BLaER1 (cell line): ENCODE data around the gene COL5A2.

ENCODE experiments used
- H3K27ac ChIP-seq: shearing (Covaris generic); formaldehyde crosslinking; 2 replicates; pipeline ENCODE4 v1.8.1; 2022
- H3K27me3 ChIP-seq: shearing (Covaris generic); formaldehyde crosslinking; 2 replicates; pipeline ENCODE4 v1.8.1; 2022
- H3K36me3 ChIP-seq: shearing (Covaris generic); formaldehyde crosslinking; 2 replicates; pipeline ENCODE4 v1.8.1; 2022
- H3K4me1 ChIP-seq: shearing (Covaris generic); formaldehyde crosslinking; 2 replicates; pipeline ENCODE4 v1.8.1; 2022
- H3K4me2 ChIP-seq: shearing (Covaris generic); formaldehyde crosslinking; 2 replicates; pipeline ENCODE4 v1.8.1; 2022
- H3K4me3 ChIP-seq: shearing (Covaris generic); formaldehyde crosslinking; 2 replicates; pipeline ENCODE4 v1.8.1; 2022
- H3K9ac ChIP-seq: shearing (Covaris generic); formaldehyde crosslinking; 2 replicates; pipeline ENCODE4 v1.8.1; 2022
- H3K9me3 ChIP-seq: shearing (Covaris generic); formaldehyde crosslinking; 2 replicates; pipeline ENCODE4 v1.8.1; 2022
- H4K20me1 ChIP-seq: shearing (Covaris generic); formaldehyde crosslinking; 2 replicates; pipeline ENCODE4 v1.8.1; 2022
- Cebpa-rat ChIP-seq: shearing (Covaris generic); IDR thresholded peaks from 2 replicates; pipeline ENCODE4 v1.8.1; 2022

Gene COL5A2

DNA sequence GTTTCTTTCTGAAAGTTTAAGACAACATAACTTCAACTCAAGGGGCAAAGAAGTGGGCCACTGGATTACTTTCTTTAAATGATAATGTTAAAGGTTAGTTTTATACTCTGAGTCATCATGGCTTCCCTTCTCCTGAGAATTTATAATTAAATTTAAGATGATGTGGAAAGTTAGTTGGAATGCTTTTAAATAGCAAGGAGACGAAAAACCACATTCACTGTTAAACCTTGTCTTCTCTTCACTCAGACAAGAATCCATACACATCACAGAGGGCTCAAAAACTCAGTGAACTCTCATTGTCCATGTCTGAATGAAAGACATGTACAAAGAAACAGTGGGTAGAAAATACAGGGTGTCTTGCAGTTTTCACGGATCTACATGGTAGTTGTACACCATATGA lies 65.6 kb downstream of the COL5A2 start:
- H3K9me3 ChIP-seq: no peaks in the 10 kb centered on the region
- H3K4me1 ChIP-seq: no peaks in the 10 kb centered on the region
- H3K27me3 ChIP-seq: no peaks in the 10 kb centered on the region
- no peaks in the 10 kb centered on the region for H4K20me1 ChIP-seq
- H3K4me3 ChIP-seq: no peak overlapping the region
- no peak overlapping the region for H3K4me2 ChIP-seq
- no peak overlapping the region for H3K27ac ChIP-seq
- TF ChIP-seq Cebpa-rat: no peak
- no peak overlapping the region for H3K9ac ChIP-seq
- no peaks in the 10 kb centered on the region for H3K36me3 ChIP-seq

DNA sequence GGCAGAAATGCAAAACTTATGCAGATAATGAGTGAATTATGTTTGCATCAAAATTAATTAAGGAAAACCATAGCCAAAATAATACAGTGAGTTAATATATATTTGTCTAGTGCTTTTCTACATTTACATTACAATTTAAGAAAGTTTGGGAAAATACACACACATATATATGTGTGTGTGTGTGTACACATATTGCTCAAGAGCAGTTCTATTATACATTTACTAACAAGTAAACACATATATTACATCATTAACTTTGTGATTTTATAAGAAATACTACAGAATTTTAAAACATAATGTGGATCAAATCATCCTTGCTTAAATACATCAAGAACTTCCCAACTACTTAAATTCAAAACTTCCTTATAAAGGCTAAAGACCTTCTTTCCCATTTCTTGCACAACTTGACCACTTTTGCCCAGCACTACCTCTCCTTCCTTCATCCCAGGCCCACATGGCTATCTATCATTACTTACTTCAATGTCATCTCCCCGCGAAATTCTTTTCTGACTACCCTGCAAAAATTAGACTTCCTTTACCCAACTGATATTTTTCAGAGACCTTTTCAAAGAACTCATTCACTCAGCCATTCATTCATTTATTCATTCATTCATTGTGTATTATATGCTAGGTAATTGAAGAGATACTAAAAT lies 68.4 kb downstream of the COL5A2 start:
- Histone ChIP-seq H4K20me1 (no peaks in the 10 kb centered on the region), H3K36me3 (no peaks in the 10 kb centered on the region), H3K4me3 (no peak overlapping the region), H3K9ac (no peak overlapping the region), H3K27me3 (no peaks in the 10 kb centered on the region), H3K4me1 (no peaks in the 10 kb centered on the region), H3K27ac (no peak overlapping the region), H3K9me3 (no peaks in the 10 kb centered on the region), H3K4me2 (no peak overlapping the region)
- no peak for TF ChIP-seq Cebpa-rat

DNA sequence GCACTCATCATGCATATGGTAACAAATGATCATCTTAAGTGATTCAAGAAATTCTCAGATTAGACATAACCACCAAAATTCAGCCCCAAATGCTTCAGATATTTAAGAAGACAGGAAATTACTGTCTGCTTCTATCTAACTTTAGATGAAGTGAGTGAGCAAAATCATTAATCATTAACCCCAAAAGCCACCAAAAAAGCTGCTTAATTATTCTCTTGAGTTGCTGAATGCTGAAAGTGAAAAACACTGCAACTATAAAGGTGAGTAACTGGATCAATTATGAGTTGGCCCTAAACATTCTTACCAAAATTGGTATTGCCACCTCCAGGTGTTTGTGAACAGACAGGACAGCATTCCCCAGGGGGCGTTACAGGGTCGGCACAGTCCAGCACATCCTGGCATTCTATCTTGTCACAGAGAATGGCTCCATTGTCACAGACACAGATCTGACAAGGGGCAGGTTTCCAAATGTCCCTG lies 69.6 kb downstream of the COL5A2 start:
- no peak for TF ChIP-seq Cebpa-rat
- Histone ChIP-seq H3K27me3 (no peaks in the 10 kb centered on the region), H3K36me3 (no peaks in the 10 kb centered on the region), H3K9ac (no peak overlapping the region), H3K4me2 (no peak overlapping the region), H4K20me1 (no peaks in the 10 kb centered on the region), H3K9me3 (no peaks in the 10 kb centered on the region), H3K4me3 (no peak overlapping the region), H3K4me1 (no peaks in the 10 kb centered on the region), H3K27ac (no peak overlapping the region)

DNA sequence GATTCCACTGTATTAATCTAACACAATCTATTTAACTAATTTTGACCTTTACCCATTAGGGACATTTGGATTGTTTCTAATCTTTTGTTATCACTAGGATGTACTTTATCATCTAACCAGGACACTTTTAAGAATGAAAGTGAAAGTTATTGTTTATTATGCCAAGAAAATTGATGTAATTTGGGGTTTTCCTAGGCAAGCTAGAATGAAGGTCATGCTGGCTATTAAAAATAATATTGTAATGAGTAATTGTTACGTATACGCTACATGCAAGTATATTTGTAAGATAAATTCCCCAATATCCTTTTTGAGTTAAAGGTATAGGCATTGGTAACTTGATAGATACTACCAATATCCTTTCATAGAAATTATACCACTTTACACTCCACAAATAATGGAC lies 74.6 kb downstream of the COL5A2 start:
- TF ChIP-seq Cebpa-rat: no peak
- Histone ChIP-seq H3K27ac (no peak overlapping the region), H3K4me1 (no peaks in the 10 kb centered on the region), H3K4me3 (no peak overlapping the region), H3K9me3 (no peaks in the 10 kb centered on the region), H3K4me2 (no peak overlapping the region), H4K20me1 (no peaks in the 10 kb centered on the region), H3K9ac (no peak overlapping the region), H3K27me3 (no peaks in the 10 kb centered on the region), H3K36me3 (no peaks in the 10 kb centered on the region)

DNA sequence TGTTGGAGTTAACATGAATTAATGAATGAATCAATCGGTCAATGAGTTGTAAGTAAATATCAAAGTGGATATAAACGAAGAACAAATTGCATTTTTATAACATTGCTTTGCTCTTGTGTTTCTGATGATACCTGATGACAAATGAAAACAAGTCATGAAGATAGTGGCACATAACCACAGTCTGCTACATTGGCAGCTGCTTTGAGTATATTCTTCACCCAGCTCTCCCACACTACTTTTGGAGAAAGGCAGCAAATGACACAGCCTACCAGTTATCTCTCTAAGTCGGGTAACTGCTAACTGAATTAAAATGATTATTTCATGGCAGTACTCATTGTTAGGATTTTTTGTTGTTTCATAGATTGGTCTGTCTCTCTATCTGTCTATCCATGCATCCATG lies 76.8 kb downstream of the COL5A2 start:
- Histone ChIP-seq H3K9ac (no peak overlapping the region), H3K27ac (no peak overlapping the region), H3K27me3 (no peaks in the 10 kb centered on the region), H3K4me3 (no peak overlapping the region), H3K4me2 (no peak overlapping the region), H4K20me1 (no peaks in the 10 kb centered on the region), H3K9me3 (no peaks in the 10 kb centered on the region), H3K36me3 (no peaks in the 10 kb centered on the region), H3K4me1 (no peaks in the 10 kb centered on the region)
- TF ChIP-seq Cebpa-rat: no peak

DNA sequence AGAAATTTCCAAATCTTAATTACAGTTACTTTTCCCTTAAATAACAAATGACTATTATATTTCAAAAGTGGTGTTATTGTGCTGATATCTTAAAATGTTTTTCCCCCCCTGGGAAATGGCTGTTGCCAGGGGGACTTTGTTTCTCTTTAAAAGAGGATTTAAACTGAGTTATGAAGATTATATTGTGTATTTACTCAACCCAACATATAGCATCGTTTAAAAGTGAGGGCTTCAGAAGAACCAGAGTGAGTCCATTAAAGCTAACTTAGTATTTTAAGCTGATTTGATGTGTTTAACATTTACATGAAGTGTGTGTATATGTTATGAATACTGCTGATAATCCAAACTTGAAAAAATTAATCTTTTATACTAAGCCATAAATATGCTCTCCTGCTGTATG lies 81.6 kb downstream of the COL5A2 start:
- no peaks in the 10 kb centered on the region for H3K36me3 ChIP-seq
- H3K4me2 ChIP-seq: no peak overlapping the region
- no peak overlapping the region for H3K4me3 ChIP-seq
- TF ChIP-seq Cebpa-rat: no peak
- H3K27ac ChIP-seq: no peak overlapping the region
- H4K20me1 ChIP-seq: no peaks in the 10 kb centered on the region
- H3K4me1 ChIP-seq: no peaks in the 10 kb centered on the region
- H3K27me3 ChIP-seq: no peaks in the 10 kb centered on the region
- H3K9ac ChIP-seq: no peak overlapping the region
- no peaks in the 10 kb centered on the region for H3K9me3 ChIP-seq

DNA sequence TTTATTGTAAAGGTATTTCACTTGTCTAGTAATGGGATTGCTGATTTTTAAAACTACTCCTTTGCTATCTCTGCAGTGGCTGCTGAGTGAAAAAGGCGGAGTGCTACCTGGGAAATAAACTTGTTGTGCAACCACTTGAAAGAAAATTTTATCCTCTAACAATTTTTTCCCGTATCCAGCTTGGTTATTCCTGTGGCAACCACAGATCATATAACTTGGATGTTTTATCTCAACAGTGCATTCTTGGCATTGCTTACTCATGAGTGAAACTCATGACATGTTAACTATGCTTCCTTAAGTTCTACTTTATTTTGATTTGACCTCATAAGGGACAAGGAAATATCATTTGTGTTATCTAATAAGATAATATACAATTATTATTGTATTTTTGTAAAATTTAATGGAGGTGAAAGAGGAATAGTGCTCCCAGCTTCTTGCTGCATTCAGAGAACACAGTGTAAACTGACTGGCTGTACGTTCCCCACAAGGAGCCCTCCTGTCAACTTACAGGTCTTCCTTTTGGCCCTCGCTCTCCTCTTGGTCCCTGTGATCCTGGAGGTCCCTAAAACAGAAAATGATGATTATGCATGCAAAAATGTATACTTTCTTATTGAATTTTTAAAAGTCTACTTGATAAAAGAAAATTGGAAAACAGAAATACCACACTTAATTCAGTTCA lies 82.7 kb downstream of the COL5A2 start:
- no peak overlapping the region for H3K9ac ChIP-seq
- no peaks in the 10 kb centered on the region for H3K4me1 ChIP-seq
- H3K9me3 ChIP-seq: no peaks in the 10 kb centered on the region
- no peak overlapping the region for H3K4me3 ChIP-seq
- no peak overlapping the region for H3K4me2 ChIP-seq
- H4K20me1 ChIP-seq: no peaks in the 10 kb centered on the region
- no peaks in the 10 kb centered on the region for H3K27me3 ChIP-seq
- no peaks in the 10 kb centered on the region for H3K36me3 ChIP-seq
- TF ChIP-seq Cebpa-rat: no peak
- H3K27ac ChIP-seq: no peak overlapping the region

DNA sequence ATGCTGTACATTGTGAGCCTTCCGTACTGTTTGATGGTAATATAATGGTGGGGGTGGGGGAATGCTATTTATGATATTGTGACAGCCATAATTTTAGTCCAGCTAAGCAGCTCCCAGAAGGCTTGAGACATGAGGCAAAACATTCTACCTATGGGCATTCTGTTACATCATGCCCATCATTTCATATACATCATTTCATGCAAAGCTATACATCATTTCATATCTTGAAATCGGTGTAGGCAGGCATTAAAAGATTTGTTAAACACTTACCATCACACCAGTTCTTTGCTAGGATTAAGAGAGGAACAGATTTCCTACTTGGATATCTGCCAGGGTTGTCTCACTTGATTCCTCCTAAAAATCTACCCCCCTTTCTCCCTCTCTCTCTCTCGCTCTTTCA lies 84.5 kb downstream of the COL5A2 start:
- TF ChIP-seq Cebpa-rat: no peak
- H3K4me2 ChIP-seq: no peak overlapping the region
- H3K9ac ChIP-seq: no peak overlapping the region
- H3K27ac ChIP-seq: no peak overlapping the region
- no peak overlapping the region for H3K4me3 ChIP-seq
- H3K27me3 ChIP-seq: no peaks in the 10 kb centered on the region
- H3K4me1 ChIP-seq: no peaks in the 10 kb centered on the region
- no peaks in the 10 kb centered on the region for H3K9me3 ChIP-seq
- no peaks in the 10 kb centered on the region for H4K20me1 ChIP-seq
- no peaks in the 10 kb centered on the region for H3K36me3 ChIP-seq

DNA sequence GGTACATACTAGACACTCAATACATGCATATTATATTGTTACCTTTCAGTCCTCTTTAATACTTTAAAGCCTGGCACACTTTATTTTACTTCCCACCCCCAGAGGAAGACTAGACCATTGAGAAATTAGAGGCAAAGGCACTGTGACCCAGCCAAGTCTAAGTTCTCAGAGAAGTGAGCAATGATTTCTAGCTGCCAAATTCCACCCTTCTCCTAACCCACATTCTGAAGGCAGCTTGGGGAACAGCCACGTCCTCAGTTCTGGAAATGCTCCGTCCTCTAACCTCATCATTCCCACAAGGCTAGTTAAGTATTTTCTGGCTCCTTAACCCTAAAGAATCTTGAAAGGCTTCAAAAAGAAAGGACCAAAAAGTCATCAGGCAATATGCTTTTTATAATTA lies 86.6 kb downstream of the COL5A2 start:
- H3K4me3 ChIP-seq: no peak overlapping the region
- H3K9ac ChIP-seq: no peak overlapping the region
- no peak overlapping the region for H3K27ac ChIP-seq
- H3K27me3 ChIP-seq: no peaks in the 10 kb centered on the region
- no peaks in the 10 kb centered on the region for H3K9me3 ChIP-seq
- H3K4me1 ChIP-seq: no peaks in the 10 kb centered on the region
- no peaks in the 10 kb centered on the region for H4K20me1 ChIP-seq
- H3K36me3 ChIP-seq: no peaks in the 10 kb centered on the region
- H3K4me2 ChIP-seq: no peak overlapping the region
- no peak for TF ChIP-seq Cebpa-rat

DNA sequence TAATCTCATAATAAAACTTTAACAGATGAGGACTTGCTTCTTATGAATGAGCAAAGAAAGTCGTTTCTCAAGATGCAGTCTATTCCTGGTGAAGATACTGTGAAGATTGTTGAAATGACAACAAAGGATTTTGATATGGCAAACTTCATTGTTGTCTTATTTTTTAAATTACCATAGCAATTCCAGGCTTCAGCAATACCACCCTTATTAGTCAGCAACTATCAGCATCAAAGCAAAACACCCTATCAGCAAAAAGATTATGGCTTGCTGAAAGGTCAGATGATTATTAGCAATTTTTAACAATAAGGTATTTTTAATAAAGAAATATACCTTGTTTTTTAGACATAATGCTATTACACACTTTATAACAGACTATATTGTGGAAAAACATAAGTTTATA lies 88.3 kb downstream of the COL5A2 start:
- no peaks in the 10 kb centered on the region for H3K27me3 ChIP-seq
- no peak overlapping the region for H3K27ac ChIP-seq
- TF ChIP-seq Cebpa-rat: no peak
- H3K4me3 ChIP-seq: no peak overlapping the region
- H3K9ac ChIP-seq: no peak overlapping the region
- no peaks in the 10 kb centered on the region for H3K9me3 ChIP-seq
- no peak overlapping the region for H3K4me2 ChIP-seq
- H3K4me1 ChIP-seq: no peaks in the 10 kb centered on the region
- H4K20me1 ChIP-seq: no peaks in the 10 kb centered on the region
- no peaks in the 10 kb centered on the region for H3K36me3 ChIP-seq
